SKM-1 treated with dmso at 0.1 percent for 144 hours (cell line): ENCODE results near the gene TAGAP.

Source experiments
- DNase-seq: peaks from one replicate; lab custom pipeline; 2025; ENCODE audit not compliant: unreplicated experiment; lab: John Stamatoyannopoulos, UW

The TAGAP gene

DNA sequence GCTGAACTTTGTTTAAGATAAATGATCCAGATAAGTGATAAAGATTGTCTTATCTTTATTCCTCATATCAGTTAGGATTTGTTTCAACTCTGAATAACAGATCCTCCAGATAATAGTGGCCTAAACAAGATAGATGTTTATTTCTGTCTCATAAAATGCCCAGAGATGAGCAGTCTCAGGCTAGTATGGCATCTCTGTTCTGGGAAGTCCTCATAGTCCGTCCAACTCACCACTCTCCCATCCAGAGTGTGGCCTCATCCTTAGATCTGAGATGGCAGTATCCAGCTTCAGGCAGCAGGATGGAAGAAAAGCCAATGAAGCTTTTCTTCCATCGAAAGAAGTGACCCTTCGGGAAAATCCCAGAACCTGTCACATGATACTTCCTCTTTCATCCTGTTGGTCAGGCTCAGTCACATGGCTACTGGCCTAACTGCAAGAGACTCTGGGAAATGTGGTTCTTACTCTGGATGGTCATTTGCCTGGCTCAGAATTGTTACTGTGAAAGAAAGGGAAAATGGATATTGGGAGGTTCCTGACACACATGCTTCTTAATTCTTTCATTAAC lies 29.4 kb upstream of the TAGAP start:
- DNase-seq = no peak

DNA sequence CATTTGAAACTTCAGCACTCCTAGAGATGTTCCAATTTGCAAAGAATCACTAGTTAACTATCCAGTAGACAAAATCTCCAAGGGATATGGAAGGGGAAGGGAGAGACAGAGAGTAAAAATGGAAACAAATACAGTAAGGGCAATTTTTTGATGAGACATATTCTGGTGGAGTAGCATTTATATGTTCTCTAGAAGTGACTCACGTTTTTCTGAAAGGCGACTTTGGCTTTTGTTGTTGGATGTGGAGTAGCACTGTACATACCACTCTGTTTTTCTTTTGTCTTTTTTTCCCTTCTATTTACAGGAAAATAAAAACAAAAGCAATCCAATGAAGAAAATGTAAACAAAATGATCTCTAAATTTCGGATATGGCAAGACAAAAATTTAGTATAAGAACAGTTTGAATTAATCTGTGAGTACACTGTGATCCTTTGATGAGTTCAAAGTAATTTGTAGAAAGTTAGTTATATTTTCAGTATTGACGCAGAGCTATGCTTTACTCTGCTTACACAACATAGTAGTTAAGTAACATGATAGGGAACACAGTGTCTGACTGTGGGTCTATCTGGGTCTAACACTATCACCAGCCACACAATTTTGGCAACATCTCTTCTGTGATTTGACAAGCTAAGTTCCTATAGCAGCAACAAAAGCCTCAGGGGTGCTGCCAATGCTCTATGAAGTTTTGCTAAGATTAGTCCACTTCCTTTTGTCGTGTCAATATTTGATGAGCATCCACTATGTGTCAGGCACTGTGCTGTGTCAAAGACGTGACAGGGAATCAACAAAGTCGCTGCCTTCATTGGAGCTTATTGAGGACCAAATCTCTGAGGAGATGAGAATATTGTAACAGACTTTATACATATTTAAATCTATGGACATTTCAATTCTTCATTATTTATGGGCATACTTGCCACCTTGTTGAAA lies 27.3 kb upstream of the TAGAP start:
- DNase-seq = no peak

DNA sequence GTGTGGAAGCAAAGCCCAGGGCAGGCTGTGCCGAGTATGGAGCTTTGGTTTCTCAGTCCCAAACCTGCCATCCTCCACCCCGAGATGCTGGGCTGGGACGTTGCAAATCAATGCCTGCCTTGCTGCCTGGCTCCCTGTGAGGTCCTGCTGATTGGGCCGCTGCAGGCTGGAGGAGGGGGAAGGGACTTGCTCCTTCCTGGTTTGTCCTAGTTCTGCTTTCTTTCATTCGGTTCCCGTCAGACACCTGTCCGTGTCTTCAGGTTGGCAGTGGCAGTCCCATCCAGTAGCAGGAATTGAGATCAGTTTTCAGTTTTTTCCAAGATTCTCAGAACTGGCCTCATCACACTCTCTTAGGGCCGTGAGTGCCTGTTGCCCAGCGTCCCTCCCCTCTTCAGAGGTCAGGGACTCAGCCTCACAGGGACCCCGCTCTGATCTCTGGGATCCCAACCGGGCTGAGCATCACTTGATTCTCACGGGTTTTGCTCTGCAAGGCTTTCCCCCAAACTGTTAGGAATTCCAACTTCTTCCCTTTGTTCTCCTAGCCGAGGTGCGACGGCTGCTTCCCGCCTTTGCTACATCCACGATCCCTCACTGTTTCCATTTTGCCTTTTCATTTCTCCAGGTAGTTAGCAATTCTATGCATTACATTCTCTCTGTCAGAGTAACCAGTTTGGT lies 24.2 kb upstream of the TAGAP start:
- no peak for DNase-seq

DNA sequence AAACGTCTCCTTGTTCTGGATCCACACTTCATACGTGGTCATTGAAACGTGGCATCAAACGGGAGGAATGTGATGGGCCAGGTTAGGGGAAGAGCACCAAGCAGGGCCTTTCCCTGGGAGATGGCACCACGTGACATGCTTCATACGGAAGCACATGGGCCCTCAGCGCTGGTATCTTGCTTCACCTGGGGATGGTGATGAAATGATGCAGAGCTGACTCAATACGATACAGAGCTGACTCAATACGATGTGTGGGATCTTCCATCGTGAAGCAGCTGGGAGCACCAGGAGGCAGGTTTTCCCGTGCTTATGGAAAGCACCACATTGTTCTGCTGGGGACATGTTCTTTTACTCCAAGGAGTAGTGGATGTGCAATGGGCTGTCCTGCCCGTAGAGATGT lies 22.5 kb upstream of the TAGAP start:
- DNase-seq = no peak

DNA sequence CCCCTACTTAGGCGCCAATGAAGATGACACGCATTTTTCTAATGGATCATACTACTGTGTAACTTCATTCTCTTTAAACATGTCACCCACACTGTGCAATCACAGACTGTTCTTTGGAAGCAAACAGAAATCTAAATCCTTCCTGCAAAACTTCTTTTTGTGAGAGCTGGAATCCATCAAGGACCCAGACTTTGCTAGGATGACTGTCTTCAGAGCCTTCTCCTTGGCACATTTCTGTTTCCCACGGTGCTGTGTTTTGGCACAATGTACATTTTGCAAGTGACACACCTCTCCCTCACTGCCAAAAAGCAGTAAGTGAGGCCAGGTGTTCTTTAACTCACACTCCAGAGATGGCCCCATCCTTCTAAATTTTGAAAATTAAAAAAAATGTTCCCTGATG lies 21.7 kb upstream of the TAGAP start:
- no peak for DNase-seq

DNA sequence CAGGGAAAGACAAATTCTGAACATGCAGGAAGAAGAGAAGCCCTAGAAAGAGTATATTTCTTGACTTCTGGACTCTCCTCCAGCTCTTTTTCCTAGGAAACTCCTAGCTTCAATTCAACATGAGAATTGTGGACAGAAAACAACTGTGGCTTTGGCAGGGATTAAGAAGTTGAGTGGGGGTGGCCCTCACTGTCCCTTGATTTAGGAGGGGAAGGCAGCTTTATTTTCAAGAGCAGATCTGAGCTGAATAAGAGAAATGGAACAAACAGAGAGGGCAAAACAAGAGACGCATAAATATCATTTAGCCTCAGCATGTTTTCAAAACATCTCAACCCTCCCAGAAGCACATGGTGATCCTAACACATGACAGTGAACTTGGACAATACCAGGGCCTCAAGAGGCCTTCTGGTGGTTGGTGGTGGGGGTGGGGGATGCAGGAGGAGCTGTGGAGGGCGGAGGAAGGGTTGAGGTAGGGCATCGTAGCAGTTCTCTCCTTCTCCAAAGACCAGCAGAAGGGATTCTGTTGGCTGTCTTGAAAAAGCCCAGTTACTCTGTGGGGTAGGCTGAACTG lies 21.1 kb upstream of the TAGAP start:
- DNase-seq = no peak

DNA sequence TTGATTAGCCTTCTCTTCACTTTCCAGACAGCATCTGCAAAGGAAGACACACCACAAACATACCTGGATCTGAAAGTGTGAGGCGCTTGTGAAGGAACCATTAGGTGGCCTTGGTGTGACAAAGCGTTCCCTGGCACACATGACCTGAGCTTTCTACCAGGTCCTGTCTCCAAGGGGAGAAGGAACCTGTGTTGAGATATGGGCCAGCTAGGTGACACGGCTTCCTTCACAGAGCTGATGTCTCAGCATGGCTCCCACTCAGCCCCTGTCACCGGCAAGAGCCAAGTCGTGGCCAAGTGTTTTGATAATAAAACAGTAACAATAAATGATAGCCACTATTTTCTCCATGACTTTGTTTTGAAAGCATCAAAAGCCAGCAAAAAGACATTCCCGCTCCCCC lies 20.3 kb upstream of the TAGAP start:
- DNase-seq = no peak

DNA sequence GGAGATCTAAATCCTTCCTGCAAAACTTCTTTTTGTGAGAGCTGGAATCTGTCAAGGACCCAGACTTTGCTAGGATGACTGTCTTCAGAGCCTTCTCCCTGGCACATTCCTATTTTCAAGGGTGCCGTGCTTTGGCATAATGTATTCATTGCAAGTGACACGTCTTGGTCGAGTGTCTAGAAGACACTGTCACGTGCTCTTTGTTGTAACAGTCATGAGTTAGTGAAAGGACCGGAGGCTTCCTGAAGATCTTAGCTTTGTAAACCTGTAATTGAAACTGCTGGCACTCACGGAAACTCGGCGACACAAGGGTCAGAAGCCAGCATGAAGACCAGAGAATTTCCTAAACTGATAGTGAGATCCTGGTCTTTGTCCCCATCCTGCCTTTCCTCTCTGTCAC lies 19.7 kb upstream of the TAGAP start:
- no peak for DNase-seq

DNA sequence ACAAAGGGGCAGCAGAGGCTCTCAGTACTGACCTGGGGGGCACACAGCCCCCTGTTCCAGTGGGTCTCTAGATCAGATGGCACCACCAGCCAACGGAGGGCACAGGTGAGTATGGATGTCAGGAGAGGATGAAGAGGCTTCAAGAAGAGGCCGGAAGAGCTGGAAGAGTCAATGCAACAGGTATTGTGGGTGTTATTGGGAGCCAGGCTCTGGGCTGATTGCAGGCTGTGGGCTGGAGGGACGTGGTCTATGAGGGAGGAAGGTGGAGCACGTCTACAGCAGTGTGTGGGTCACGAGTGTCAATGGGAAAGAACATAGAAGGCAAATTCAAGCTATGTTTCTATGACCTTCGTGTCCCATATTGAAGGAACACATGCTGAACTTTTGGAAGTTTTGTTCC lies 18.8 kb upstream of the TAGAP start:
- DNase-seq = no peak

DNA sequence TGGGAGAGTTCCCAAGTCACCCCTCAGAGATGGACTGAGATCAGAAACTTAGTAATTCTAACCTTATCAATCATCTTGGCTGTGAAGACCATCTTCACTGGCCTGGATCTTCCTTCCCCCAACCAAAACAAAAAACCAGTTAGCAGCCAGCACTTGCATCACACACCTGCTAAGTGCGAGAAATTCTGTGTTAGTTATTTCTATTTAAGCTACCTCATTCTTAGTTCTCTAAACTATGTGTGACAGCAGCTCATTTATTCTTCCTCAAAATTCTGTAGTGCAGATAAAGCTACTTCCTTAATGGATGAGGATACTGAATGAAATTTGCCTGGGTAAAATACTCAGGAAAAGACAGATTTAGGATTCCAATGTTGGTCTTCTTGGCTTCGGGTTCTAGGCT lies 18.2 kb upstream of the TAGAP start:
- peak; percentile 89 for DNase-seq

DNA sequence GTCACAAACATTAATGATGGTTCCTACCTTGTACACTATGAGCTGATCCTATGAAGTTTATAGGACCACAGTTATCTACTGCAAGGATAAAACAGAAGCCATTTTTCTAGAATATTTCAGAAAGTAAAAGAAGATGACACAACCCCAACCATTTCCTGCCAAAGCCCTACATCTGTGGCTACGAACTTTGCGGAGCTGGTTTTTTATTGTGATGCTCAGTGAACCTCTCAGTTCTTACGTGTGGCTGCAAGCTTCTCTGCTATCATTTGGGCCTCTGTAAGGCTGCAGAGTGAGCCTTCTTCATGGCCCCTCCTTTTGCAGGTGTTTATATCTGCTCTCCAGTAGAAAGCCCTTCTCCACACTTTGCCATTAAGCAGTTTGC lies 17.8 kb upstream of the TAGAP start:
- DNase-seq = peak; percentile 48

DNA sequence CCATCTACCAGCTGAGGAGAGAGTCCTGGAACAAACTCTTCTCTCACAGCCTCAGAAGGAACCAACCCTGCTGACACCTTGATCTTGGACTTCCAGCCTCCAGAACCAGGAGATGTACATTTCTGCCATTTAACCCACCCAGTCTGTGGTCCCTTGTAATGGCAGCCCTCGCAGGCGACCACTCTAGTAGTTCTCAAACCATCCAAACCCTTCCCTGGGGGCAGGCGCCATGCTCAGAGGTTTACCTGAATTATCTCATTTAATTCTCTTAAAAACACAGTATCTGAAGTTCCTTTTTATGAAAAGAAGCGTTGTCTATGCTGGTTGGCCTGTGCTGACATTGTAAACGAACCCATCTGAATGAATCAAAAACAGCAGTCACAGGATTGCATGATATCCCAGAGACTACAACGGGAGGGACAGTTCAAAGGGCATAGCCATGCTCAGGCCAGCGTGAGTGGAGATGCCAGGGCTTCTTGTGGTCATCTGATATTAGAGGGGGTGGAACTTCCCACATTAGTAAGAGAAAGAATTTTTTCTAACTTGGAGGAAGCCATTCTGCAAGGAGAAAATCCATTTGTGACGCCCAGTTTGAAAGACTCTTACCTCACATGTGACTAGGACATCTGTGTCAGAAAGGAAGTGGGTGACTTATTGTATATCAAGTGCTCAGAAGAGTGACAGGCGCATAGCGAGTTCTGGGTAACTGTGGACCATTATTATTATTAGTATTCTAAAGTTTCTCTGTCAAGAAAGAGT lies 17.2 kb upstream of the TAGAP start:
- peak; percentile 60 for DNase-seq

DNA sequence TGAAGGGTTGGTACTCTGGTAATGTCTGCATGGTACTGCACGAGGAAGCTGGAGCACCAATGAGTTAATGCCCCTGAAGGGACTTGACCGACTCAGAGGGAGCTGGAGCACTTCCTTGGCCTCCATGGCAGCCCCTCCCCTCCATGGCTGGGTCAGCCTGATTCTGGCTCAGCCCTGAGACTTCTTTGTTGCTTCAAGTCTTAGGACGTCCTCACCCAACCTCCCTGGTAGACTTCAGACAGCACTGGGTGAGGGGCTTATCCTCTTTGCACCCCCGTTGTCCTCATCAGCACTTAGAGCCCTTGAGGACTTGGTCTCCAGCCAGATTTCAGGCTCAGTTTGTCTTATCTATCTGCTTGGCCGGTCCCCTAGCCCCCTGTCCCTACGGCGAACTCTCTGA lies 16.4 kb upstream of the TAGAP start:
- DNase-seq = no peak

DNA sequence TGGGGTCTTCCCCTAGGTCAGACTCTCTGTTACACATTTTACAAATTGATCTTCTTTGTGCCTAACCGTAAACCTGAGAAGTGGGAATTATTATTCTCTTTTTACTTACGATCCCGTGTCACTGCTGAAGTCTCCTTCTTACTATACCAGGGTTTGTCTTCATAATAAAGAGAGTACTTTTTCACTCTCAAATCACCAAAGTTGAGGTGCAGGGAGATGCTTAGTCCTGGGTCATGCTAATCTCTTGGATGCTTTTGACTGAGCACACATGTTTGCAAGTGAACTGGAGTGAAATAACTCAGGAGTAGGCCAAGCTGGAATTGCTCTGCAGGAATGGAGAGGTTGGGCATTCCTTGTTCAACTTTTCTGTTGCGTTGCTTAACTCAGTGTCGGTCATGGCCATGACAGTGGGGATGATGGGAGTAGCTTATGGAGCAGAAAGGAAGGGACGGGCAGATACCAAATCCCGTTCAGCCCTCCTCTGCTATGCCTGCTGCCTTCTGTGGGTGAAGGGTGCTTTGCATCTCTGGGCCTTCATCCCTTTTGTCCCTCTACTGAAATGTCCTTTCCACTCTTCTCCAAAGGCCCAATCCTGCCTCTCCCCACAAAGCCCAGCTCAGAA lies 15.2 kb upstream of the TAGAP start:
- no peak for DNase-seq

DNA sequence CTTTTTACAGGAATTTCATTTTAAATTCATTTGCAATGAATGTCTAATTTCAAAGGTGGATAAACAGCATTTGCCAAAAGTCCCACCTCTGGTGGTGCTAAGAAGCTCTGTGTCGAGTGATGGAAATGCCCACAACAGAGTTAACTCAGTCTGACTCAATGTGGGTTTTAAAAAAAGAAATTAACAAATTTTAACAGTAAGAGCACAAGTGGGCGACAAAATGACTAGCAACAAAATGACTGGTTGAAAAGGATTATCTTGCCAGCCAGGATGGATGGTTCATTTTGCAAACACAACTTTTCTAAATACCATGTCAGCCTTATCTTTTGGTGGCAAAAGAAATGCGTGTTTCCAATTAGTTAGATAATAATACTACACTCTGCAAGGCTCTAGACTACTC lies 14.3 kb upstream of the TAGAP start:
- DNase-seq = no peak

DNA sequence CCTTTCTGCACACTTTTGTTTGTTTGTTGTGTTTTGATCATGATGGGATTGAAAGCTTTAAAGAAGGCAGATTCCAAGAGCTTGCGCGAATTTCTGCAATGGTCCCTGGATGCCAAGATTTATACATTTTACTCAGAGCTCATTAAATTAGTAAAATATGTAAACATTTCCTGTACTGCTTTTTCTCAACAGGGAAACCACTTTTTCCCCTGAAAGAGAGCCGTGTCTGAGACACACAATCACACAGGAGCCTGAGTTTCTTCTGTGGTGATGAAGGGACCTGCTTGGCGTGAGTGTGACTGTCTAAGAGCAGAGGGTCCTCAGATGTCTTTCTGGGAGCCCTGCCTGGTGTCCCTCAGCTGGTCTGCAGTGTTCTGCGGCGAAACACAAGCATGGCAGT lies 12.1 kb upstream of the TAGAP start:
- no peak for DNase-seq

DNA sequence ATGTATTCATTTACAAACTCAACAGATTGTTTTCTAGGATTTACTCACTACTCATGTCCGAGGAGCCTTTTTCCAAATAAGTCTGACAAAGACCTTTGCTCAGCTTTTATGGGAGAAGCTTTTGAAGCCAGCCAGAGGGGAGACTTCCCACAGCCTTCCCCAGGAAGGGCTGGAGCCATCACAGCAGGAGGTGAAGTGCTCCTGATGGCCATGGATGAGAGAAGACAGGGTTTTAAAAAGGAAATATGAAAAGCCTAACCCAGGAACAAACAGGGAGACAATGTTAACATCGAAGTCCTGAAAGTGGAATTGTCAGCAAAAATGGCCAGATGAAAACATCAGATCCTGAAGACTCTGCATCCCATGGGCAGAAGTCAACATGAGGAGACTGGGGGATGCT lies 11.6 kb upstream of the TAGAP start:
- no peak for DNase-seq

DNA sequence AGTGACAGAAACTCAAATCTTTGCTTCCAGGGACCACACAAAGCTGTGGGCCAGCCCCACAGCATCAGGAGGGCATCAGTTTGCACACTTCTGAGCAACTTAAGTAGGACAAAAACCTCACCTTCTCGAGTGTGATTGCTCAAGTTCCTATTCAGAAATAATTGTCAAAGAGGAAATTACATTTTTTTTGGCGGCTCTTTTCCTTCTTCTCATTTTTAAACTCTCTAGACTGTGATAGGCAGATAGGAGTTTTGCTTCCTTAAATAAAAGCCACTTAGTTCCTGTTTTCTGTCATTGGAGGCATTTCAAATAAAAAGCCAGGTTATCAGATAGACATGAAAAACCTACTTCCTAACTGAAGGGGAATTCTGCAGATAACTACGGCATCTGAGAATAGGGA lies 11.2 kb upstream of the TAGAP start:
- DNase-seq = peak; percentile 99

DNA sequence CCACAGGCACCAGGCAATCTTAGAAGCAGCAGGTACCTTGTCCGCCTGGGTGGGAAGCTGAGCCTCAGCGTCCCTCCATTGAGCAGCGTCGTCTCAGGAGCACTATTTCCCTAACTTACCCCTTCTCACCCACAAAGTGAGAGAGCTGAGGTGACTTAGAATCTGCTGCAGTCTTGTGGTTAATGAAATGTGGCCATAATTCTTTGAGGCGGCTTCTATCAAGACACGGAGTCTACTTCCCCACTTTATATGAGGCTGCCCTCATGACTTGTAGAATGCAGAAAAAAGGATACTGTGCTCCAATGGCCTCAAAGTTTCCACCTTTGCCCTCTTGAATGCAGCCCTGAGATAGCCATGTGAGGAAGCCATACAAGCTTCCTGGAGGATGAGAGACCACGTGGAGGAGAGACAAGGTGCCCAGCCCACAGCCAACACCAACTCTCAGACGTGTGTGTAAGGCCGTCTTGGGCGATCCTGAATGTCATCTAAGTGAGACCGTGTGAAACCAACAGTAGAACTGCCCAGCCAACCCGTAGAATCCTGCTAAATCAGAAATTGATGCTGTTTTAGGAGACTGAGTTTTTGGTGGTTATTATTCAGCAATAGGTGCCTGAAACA lies 9.1 kb upstream of the TAGAP start:
- peak; percentile 39 for DNase-seq

DNA sequence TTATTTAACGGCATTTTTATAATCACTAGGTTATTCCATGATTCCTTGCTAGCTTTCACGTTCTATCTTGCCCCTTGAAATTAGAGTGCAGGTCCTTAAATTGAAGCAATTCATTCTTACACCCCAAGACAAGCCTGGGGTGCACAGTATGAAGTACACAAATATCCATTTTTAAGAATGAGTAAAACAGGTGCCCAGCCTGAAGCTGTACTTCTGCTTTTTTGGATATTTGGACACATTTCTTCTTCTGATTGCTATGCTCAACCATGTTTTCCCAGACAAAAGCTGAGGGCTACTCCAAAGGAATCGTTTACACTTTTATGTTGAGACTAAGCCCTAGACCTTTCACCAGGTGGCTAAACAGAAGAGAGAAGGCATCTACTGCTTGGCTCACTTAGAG lies 7.9 kb upstream of the TAGAP start:
- DNase-seq = no peak
